Stomach (tissue), 4 donors: ENCODE measurements around the gene IL12RB2.

Experiments
- CTCF ChIP-seq, 7 experiments: fragments of 450-650 bp in 4 of 7; fragments of 200-600 bp in 3 of 7; sonication (generic) in 3 of 7; IDR thresholded peaks; one replicate each; pipeline ENCODE4 v1.5.1; 2016 to 2019; ENCODE audit warnings: antibody characterized with exemption in 7 of 7, control low read depth in 2 of 7, mild to moderate bottlenecking in 1 of 7
- EP300 ChIP-seq: sonication (generic); formaldehyde crosslinking; IDR thresholded peaks from one replicate; pipeline ENCODE4 v1.6.1; 2017; ENCODE audit warnings: antibody characterized with exemption
- POLR2AphosphoS5 ChIP-seq, 3 donors: sonication (generic); formaldehyde crosslinking; IDR thresholded peaks; one replicate each; pipeline ENCODE4 v1.6.1; 2016; ENCODE audit warnings: antibody characterized with exemption in 3 of 3

- no peak for TF ChIP-seq POLR2AphosphoS5 (IDR thresholded peaks at IDR 0.05)
- no peak for TF ChIP-seq CTCF (IDR thresholded peaks at IDR 0.05)
- TF ChIP-seq EP300 = no peak
Observed at GRCh38 chr1:67298762-67299161, 8.9 kb upstream of the IL12RB2 start.
